Left ventricle myocardium inferior (tissue), 1 donor: Measurements from ENCODE around the gene SGMS1. TPM values are rescaled to one million over a fixed set of nuclear protein-coding genes. Genes with fewer than 3 reads are reported as not detected.

ENCODE experiments used
- DNase-seq: peaks from one replicate; pipeline ENCODE4 v3.0.0-alpha.2; 2020
- H3K27ac ChIP-seq: fragments of 200-600 bp; replicated peaks from 2 replicates; pipeline ENCODE4 v1.8.0; 2021
- H3K27me3 ChIP-seq: fragments of 200-600 bp; 2 replicates; pipeline ENCODE4 v1.8.0; 2021; ENCODE audit warnings: low read depth
- H3K36me3 ChIP-seq: fragments of 200-600 bp; 2 replicates; pipeline ENCODE4 v1.8.0; 2021
- H3K4me1 ChIP-seq: fragments of 200-600 bp; 2 replicates; pipeline ENCODE4 v1.8.0; 2021
- H3K4me3 ChIP-seq: fragments of 200-600 bp; 2 replicates; pipeline ENCODE4 v1.8.0; 2021; ENCODE audit warnings: mild to moderate bottlenecking, moderate library complexity
- H3K9me3 ChIP-seq: fragments of 200-600 bp; replicated peaks from 2 replicates; pipeline ENCODE4 v1.8.0; 2021
- intact Hi-C: fragments of 100-400 bp; cut with micrococcal nuclease; formaldehyde crosslinking; loops from one replicate; pipeline ENCODE4 v1.11.0; 2022
- total RNA-seq: library from RNA; stranded (reverse); fragmentation: NEBNext Ultra II Directional; extraction: Animal tissue kit (Norgen Biotek cat#: 25700); gene quantifications from one replicate; pipeline ENCODE4 v1.2.1, GENCODE V29; 2021
- TF ChIP-seq, protein P1 (sequence below): fragments of 200-600 bp; IDR thresholded peaks from 2 replicates; pipeline ENCODE4 v1.8.0; 2021; ENCODE audit warnings: antibody characterized with exemption, mild to moderate bottlenecking, borderline replicate concordance
- donor health status: DM: no; HTN: yes; CAD: no; lungs with severe emphysema.

SGMS1 gene
- total RNA-seq, 1 donor from 2014 or later = 18.6 TPM

DNA sequence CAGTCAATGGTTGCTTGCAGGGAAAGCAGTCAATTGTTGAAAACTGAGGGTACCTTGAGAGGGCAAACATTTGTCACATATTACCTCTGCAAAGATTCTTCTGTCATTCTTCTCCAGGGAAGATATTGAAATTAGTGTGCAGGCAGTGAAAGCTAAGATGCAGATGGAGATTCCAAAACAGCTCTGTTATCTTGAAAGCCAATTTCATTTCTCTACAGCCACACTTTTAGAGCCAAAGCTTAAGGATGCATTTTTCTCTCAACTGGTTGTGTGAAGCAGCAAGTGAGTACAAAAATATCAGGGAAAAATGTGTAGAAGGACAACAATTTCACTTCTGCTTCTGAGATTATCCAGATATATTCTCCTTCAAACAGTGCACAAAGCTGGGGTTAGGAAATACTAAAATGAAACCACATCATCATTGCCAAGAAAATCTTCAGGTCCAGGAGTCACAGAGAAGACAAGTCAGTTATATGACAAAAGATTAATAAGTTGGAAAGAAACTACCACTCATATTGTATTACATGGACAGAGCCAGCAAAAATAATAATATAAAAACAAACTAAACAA, 16.3 kb downstream of the SGMS1 start:
- Histone ChIP-seq H3K4me1 (peaks cover 80% of the 10 kb centered on the region), H3K27me3 (no peaks in the 10 kb centered on the region), H3K9me3 (no peaks in the 10 kb centered on the region), H3K4me3 (no peak overlapping the region), H3K36me3 (no peaks in the 10 kb centered on the region), H3K27ac (peak overlapping the region; percentile 46)
- DNase-seq = no peak
- TF ChIP-seq, protein P1, sequence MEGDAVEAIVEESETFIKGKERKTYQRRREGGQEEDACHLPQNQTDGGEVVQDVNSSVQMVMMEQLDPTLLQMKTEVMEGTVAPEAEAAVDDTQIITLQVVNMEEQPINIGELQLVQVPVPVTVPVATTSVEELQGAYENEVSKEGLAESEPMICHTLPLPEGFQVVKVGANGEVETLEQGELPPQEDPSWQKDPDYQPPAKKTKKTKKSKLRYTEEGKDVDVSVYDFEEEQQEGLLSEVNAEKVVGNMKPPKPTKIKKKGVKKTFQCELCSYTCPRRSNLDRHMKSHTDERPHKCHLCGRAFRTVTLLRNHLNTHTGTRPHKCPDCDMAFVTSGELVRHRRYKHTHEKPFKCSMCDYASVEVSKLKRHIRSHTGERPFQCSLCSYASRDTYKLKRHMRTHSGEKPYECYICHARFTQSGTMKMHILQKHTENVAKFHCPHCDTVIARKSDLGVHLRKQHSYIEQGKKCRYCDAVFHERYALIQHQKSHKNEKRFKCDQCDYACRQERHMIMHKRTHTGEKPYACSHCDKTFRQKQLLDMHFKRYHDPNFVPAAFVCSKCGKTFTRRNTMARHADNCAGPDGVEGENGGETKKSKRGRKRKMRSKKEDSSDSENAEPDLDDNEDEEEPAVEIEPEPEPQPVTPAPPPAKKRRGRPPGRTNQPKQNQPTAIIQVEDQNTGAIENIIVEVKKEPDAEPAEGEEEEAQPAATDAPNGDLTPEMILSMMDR = no peak
- intact Hi-C loops = no loop called here

DNA sequence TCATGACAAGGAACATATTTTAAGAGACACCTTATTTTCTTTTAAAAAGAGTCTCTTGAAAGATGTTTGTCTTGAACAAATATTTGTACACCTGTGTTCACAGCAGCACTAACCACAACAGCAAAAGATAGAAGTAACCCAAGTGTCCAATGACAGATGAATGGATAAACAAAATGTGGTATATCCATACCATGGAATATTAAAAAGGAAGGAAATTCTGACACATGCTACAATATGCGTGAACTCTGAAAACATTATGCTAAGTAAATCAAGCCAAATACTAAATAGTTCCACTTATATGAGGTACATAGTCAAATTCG, 17.8 kb downstream of the SGMS1 start:
- TF ChIP-seq, protein P1 = no peak
- Histone ChIP-seq H3K36me3 (no peaks in the 10 kb centered on the region), H3K27me3 (no peaks in the 10 kb centered on the region), H3K4me3 (no peak overlapping the region), H3K9me3 (no peaks in the 10 kb centered on the region), H3K4me1 (peaks cover 90% of the 10 kb centered on the region), H3K27ac (peak overlapping the region; percentile 82)
- no peak for DNase-seq
- intact Hi-C loops = no loop called here

DNA sequence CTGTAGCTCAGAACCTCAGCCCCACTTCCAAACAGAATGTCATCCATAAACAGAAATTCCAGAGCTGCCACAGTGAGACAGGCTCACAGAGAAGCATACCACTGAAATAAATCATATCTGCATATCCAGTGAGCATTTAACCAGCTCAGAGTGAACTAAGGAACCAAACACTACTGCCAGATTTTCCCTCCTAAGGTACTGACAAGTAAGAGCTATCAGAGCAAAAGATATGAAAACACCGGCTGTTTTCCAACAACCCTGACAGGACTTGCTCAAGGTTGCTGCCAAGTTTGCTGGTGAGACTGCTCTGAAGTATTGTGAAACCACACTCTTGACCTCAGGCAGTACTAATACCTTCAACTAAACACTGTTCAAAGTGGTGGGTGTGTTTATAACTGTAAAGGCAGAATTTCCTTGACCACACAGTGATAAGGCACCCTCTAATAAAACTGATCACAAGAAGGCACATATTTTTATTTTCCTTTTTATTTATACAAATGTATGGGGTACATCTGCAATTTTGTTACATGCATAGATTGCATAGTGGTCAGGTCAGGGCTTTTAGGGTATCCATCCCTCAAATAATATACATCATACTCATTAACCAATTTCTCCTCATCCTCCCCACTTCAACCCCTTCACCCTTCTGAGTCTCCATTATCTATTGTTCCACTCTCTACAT, 18.3 kb downstream of the SGMS1 start:
- intact Hi-C loops = no loop called here
- TF ChIP-seq, protein P1 = no peak
- Histone ChIP-seq H3K4me3 (peak overlapping the region; percentile 45), H3K27ac (peak overlapping the region; percentile 82), H3K27me3 (no peaks in the 10 kb centered on the region), H3K36me3 (no peaks in the 10 kb centered on the region), H3K9me3 (no peaks in the 10 kb centered on the region), H3K4me1 (peaks cover 90% of the 10 kb centered on the region)
- no peak for DNase-seq

DNA sequence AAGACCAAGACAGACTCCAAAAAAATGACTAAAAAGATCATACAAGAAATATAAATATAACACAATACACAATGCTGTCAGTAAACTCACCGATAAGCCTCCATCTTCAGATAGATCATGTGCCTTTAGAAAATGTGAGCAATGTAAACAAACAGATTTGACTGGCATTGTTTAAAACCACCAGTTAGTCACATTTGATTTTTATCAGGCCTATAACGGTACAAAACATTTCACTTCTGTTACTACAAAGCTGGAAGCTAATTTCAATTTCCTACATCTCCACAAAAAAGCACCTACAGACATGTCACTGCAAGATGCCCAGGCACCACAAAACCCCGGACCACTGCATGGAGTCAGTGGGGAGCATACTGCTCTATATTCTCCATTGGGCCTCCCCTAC, 18.9 kb downstream of the SGMS1 start:
- H3K9me3 ChIP-seq = no peaks in the 10 kb centered on the region
- intact Hi-C loops = no loop called here
- no peak for DNase-seq
- H3K36me3 ChIP-seq = no peaks in the 10 kb centered on the region
- peaks cover 90% of the 10 kb centered on the region for H3K4me1 ChIP-seq
- H3K27me3 ChIP-seq = no peaks in the 10 kb centered on the region
- TF ChIP-seq, protein P1 = no peak
- H3K4me3 ChIP-seq = peak overlapping the region; percentile 45
- H3K27ac ChIP-seq = peak overlapping the region; percentile 82

DNA sequence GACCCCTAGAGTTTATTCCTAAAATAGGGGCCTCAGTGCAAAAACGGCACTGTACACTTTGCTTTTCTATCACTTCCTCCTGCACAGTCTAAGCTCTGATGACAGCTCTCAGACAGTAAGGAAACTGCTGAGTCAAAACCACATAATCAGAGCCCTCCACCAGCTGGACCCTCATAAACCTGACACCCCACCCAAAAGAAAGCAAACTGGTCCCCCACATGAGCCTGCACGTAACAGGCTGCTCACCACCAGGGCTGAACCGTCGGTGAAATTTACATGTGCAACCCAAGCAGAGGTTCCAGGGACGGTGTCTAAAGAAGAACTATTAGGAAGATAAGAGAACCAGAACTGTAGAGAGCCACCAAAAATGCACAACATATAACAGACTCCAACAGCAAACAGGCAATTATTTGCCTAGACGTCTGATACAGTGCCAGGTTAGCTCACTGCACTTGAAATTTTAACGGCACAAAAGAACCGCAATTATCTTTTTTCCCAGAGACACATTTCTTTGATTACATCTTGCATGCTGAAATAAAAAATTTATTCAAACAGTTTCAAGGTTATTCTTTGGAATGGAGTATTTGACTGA, 19.6 kb downstream of the SGMS1 start:
- Histone ChIP-seq H3K36me3 (no peaks in the 10 kb centered on the region), H3K4me1 (peaks cover 93% of the 10 kb centered on the region), H3K27ac (peak overlapping the region; percentile 82), H3K4me3 (peak overlapping the region; percentile 45), H3K27me3 (no peaks in the 10 kb centered on the region), H3K9me3 (no peaks in the 10 kb centered on the region)
- intact Hi-C loops = no loop called here
- TF ChIP-seq, protein P1 = peak; percentile 15
- no peak for DNase-seq
